GM23338 (cell line): Measurements from ENCODE around the gene TRAM2. TPM values are rescaled to one million over a fixed set of nuclear protein-coding genes. Genes with fewer than 3 reads are reported as not detected.

Experiments
- ATAC-seq: fragments of 200-7000 bp; cut with Tn5 transposase; 3 replicates; pipeline ENCODE4 v1.9.1; 2020
- DNase-seq: peaks from one replicate; pipeline ENCODE4 v3.0.0-alpha.2; 2015; ENCODE audit warnings: low spot score
- H2AFZ ChIP-seq: fragments of 200-600 bp; sonication (generic); 2 replicates; pipeline ENCODE4 v1.8.0; 2016; ENCODE audit warnings: antibody characterized with exemption, mild to moderate bottlenecking, moderate library complexity
- H3F3A ChIP-seq: fragments of 200-600 bp; sonication (generic); replicated peaks from 2 replicates; pipeline ENCODE4 v1.8.0; 2017; ENCODE audit warnings: antibody characterized with exemption, mixed run types, low read depth
- H3K27ac ChIP-seq: fragments of 200-600 bp; sonication (generic); 2 replicates; pipeline ENCODE4 v1.6.1; 2016; ENCODE audit warnings: low read depth
- H3K27me3 ChIP-seq: fragments of 200-600 bp; sonication (generic); 2 replicates; pipeline ENCODE4 v1.8.0; 2016; ENCODE audit warnings: mild to moderate bottlenecking, mixed run types, moderate library complexity; ENCODE audit not compliant: insufficient read depth
- H3K36me3 ChIP-seq: fragments of 200-600 bp; sonication (generic); 2 replicates; pipeline ENCODE4 v1.8.0; 2016; ENCODE audit warnings: mild to moderate bottlenecking; ENCODE audit not compliant: insufficient read depth
- H3K4me1 ChIP-seq: fragments of 200-600 bp; sonication (generic); 2 replicates; pipeline ENCODE4 v1.8.0; 2016; ENCODE audit warnings: mild to moderate bottlenecking, moderate library complexity; ENCODE audit not compliant: insufficient read depth
- H3K4me2 ChIP-seq: fragments of 200-600 bp; sonication (generic); 2 replicates; pipeline ENCODE4 v1.7.1; 2017; ENCODE audit warnings: mixed run types
- H3K4me3 ChIP-seq: fragments of 200-600 bp; sonication (generic); 2 replicates; pipeline ENCODE4 v1.6.1; 2016; ENCODE audit warnings: mixed run types
- H3K79me2 ChIP-seq: fragments of 200-600 bp; sonication (generic); replicated peaks from 2 replicates; pipeline ENCODE4 v1.8.0; 2017; ENCODE audit warnings: mild to moderate bottlenecking; ENCODE audit not compliant: insufficient read depth
- H3K9me2 ChIP-seq: fragments of 200-600 bp; sonication (generic); 2 replicates; pipeline ENCODE4 v1.8.0; 2017; ENCODE audit not compliant: insufficient read depth
- H4K20me1 ChIP-seq: fragments of 200-600 bp; sonication (generic); replicated peaks from 2 replicates; pipeline ENCODE4 v1.8.0; 2017; ENCODE audit warnings: mild to moderate bottlenecking; ENCODE audit not compliant: insufficient read depth
- H3K27ac Mint-ChIP-seq: 2 replicates; pipeline ENCODE4 v1.8.0; 2020; ENCODE audit warnings: inconsistent platforms, mild to moderate bottlenecking, moderate library complexity, mixed read lengths
- H3K27me3 Mint-ChIP-seq: 3 replicates; pipeline ENCODE4 v1.8.0; 2022; ENCODE audit warnings: low read depth, mild to moderate bottlenecking, moderate library complexity, mixed read lengths, inconsistent platforms; ENCODE audit not compliant: insufficient read depth, poor library complexity
- H3K36me3 Mint-ChIP-seq: 3 replicates; pipeline ENCODE4 v1.8.0; 2021; ENCODE audit warnings: low read depth, mild to moderate bottlenecking, inconsistent platforms, moderate library complexity, mixed read lengths
- H3K4me1 Mint-ChIP-seq: 3 replicates; pipeline ENCODE4 v1.8.0; 2020; ENCODE audit warnings: mild to moderate bottlenecking, inconsistent platforms, mixed read lengths
- H3K4me3 Mint-ChIP-seq: 3 replicates; pipeline ENCODE4 v1.8.0; 2021; ENCODE audit warnings: moderate library complexity, mild to moderate bottlenecking, inconsistent platforms, mixed read lengths
- H3K9me3 Mint-ChIP-seq: 3 replicates; pipeline ENCODE4 v1.8.0; 2020; ENCODE audit warnings: moderate library complexity, mild to moderate bottlenecking, inconsistent platforms, mixed read lengths
- CTCF ChIP-seq, 2 experiments: fragments of 200-600 bp in 1 of 2; sonication (generic) in 1 of 2; conservative IDR thresholded peaks; 2 replicates each; pipeline versions ENCODE4 v1.5.1 to v1.6.1; 2016 to 2017; ENCODE audit warnings: antibody characterized with exemption in 2 of 2, low read depth in 2 of 2, mild to moderate bottlenecking in 2 of 2, moderate library complexity in 1 of 2
- NANOG ChIP-seq: IDR thresholded peaks from 2 replicates; pipeline ENCODE4 v1.6.1; 2016; ENCODE audit warnings: antibody characterized with exemption, borderline replicate concordance
- polyA plus RNA-seq: library from polyadenylated mRNA; unstranded; fragments of >200 nt; fragmentation: Nextera tagmentation; extraction: Ambion mirVana; gene quantifications from 2 replicates; pipeline ENCODE4 v1.2.1, GENCODE V29; 2016
- total RNA-seq: library from RNA; depleted of rRNA; stranded (reverse); fragments of >200 nt; shearing (Covaris generic); gene quantifications from 2 replicates; pipeline ENCODE4 v1.2.3, GENCODE V29; 2014
- TF ChIP-seq, protein P1 (sequence below): fragments of 250-450 bp; sonication (Bioruptor Pico); IDR thresholded peaks from 2 replicates; pipeline ENCODE4 v1.5.0; 2020; ENCODE audit warnings: mild to moderate bottlenecking, moderate library complexity

The TRAM2 gene
- total and polyA plus RNA-seq, 2 experiments from 2014 or later: 4.0 to 14.0 TPM

DNA sequence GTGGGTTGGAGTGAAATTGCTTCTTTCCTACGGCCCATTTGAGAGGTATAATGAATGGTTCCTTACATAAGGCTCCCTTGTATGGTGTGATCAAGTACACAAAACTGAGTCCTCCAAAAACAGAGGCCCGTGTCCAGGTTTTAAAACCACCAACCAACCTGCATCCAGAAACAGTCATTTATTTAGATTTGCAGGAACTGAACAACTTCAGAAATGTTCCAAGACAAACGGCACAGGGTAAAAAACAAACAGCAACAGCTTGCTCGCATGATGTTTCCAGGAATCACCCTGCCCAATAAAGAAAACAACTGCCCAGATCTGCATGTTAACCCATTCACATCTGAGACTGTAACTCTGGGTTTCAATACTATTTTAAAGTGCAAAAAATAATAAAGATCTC lies 40.2 kb upstream of the TRAM2 start (continued):
- TF ChIP-seq, protein P1, sequence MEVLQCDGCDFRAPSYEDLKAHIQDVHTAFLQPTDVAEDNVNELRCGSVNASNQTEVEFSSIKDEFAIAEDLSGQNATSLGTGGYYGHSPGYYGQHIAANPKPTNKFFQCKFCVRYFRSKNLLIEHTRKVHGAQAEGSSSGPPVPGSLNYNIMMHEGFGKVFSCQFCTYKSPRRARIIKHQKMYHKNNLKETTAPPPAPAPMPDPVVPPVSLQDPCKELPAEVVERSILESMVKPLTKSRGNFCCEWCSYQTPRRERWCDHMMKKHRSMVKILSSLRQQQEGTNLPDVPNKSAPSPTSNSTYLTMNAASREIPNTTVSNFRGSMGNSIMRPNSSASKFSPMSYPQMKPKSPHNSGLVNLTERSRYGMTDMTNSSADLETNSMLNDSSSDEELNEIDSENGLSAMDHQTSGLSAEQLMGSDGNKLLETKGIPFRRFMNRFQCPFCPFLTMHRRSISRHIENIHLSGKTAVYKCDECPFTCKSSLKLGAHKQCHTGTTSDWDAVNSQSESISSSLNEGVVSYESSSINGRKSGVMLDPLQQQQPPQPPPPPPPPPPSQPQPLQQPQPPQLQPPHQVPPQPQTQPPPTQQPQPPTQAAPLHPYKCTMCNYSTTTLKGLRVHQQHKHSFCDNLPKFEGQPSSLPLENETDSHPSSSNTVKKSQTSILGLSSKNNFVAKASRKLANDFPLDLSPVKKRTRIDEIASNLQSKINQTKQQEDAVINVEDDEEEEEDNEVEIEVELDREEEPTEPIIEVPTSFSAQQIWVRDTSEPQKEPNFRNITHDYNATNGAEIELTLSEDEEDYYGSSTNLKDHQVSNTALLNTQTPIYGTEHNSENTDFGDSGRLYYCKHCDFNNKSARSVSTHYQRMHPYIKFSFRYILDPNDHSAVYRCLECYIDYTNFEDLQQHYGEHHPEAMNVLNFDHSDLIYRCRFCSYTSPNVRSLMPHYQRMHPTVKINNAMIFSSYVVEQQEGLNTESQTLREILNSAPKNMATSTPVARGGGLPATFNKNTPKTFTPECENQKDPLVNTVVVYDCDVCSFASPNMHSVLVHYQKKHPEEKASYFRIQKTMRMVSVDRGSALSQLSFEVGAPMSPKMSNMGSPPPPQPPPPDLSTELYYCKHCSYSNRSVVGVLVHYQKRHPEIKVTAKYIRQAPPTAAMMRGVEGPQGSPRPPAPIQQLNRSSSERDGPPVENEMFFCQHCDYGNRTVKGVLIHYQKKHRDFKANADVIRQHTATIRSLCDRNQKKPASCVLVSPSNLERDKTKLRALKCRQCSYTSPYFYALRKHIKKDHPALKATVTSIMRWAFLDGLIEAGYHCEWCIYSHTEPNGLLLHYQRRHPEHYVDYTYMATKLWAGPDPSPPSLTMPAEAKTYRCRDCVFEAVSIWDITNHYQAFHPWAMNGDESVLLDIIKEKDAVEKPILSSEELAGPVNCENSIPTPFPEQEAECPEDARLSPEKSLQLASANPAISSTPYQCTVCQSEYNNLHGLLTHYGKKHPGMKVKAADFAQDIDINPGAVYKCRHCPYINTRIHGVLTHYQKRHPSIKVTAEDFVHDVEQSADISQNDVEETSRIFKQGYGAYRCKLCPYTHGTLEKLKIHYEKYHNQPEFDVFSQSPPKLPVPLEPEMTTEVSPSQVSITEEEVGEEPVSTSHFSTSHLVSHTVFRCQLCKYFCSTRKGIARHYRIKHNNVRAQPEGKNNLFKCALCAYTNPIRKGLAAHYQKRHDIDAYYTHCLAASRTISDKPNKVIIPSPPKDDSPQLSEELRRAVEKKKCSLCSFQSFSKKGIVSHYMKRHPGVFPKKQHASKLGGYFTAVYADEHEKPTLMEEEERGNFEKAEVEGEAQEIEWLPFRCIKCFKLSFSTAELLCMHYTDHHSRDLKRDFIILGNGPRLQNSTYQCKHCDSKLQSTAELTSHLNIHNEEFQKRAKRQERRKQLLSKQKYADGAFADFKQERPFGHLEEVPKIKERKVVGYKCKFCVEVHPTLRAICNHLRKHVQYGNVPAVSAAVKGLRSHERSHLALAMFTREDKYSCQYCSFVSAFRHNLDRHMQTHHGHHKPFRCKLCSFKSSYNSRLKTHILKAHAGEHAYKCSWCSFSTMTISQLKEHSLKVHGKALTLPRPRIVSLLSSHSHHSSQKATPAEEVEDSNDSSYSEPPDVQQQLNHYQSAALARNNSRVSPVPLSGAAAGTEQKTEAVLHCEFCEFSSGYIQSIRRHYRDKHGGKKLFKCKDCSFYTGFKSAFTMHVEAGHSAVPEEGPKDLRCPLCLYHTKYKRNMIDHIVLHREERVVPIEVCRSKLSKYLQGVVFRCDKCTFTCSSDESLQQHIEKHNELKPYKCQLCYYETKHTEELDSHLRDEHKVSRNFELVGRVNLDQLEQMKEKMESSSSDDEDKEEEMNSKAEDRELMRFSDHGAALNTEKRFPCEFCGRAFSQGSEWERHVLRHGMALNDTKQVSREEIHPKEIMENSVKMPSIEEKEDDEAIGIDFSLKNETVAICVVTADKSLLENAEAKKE (CRISPR knock-in tag): no peak
- no peak for TF ChIP-seq CTCF (conservative IDR thresholded peaks at IDR 0.05; ENCODE audit: low read depth in 2 of 2)

DNA sequence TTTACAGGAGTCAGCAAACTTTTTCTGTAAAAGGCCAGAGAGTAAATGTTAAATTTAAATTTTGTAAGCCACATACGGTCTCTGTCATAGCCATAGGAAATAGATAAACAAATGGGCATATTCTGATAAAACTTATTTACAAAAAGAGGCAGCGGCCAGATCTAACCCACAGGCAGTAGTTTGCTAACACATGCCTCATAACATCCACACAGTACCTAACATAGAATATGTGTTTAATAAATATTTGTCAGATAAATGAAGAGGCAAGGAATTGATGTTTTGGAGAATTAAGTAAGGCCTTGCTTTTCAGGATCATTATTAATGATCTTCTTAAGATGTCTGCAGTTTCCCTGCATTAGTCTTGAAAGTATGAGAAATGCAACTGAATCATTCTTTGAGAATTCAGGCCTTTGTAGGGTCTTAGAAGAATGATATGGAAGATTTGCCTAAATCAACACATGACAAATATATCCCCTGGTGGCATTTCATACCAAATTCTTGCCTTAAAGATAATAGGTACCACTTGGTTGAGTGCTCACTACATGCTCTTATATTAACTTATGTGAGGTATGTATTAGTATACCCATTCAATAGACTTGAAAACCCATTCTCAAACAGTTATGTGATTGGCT lies 39.3 kb upstream of the TRAM2 start:
- no peak overlapping the region for H3K27ac ChIP-seq

More for the DNA sequence above, 39.3 kb upstream of the TRAM2 start:
- Histone ChIP-seq H3K9me2 (0 out of 2 replicates have a peak, but pooled peaks cover 4% of the 10 kb centered on the region), H3F3A (no peaks in the 10 kb centered on the region), H4K20me1 (no peaks in the 10 kb centered on the region), H3K4me1 (peaks cover 12% of the 10 kb centered on the region; the same call in 1 of the 2 replicates), H3K79me2 (no peaks in the 10 kb centered on the region), H3K36me3 (no peaks in the 10 kb centered on the region), H3K4me3 (no peak overlapping the region), H3K4me2 (no peak overlapping the region), H3K27me3 (no peaks in the 10 kb centered on the region), H2AFZ (no peak overlapping the region)
- no peak for TF ChIP-seq NANOG
- Mint-ChIP-seq H3K27me3 (no peaks in the 10 kb centered on the region), H3K4me3 (no peak overlapping the region), H3K4me1 (peaks cover 10% of the 10 kb centered on the region), H3K27ac (no peak overlapping the region), H3K36me3 (no peaks in the 10 kb centered on the region), H3K9me3 (no peaks in the 10 kb centered on the region)
- ATAC-seq: no peak
- no peak for DNase-seq
